ENCODE results near the gene SPACA9. TPM values are rescaled to one million over a fixed set of nuclear protein-coding genes. Genes with fewer than 3 reads are reported as not detected.

The SPACA9 gene
- total and polyA plus RNA-seq, 2 experiments from 2014 or later: 1.1 to 1.5 TPM

DNA sequence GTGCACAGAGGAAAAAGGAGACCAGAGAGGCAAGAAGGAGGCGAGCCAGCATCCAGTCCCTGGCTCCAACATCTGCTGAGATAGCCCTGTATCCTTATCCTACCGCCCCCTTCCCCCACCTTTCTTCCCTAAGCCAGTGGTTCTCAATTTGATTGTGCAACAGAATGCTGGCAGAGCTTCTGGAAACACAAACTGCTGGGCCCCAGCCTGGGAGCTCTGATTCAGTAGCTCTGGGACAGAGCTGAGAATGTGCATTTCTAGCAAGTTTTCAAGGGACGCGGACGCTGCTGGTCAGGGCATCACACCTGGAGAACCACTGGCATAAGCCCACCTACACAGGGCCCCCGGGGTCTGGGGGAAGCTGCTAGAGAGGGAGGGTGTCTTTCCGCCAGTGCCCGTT is 21.7 kb upstream of the SPACA9 start (continued):
- TF ChIP-seq, protein P1, sequence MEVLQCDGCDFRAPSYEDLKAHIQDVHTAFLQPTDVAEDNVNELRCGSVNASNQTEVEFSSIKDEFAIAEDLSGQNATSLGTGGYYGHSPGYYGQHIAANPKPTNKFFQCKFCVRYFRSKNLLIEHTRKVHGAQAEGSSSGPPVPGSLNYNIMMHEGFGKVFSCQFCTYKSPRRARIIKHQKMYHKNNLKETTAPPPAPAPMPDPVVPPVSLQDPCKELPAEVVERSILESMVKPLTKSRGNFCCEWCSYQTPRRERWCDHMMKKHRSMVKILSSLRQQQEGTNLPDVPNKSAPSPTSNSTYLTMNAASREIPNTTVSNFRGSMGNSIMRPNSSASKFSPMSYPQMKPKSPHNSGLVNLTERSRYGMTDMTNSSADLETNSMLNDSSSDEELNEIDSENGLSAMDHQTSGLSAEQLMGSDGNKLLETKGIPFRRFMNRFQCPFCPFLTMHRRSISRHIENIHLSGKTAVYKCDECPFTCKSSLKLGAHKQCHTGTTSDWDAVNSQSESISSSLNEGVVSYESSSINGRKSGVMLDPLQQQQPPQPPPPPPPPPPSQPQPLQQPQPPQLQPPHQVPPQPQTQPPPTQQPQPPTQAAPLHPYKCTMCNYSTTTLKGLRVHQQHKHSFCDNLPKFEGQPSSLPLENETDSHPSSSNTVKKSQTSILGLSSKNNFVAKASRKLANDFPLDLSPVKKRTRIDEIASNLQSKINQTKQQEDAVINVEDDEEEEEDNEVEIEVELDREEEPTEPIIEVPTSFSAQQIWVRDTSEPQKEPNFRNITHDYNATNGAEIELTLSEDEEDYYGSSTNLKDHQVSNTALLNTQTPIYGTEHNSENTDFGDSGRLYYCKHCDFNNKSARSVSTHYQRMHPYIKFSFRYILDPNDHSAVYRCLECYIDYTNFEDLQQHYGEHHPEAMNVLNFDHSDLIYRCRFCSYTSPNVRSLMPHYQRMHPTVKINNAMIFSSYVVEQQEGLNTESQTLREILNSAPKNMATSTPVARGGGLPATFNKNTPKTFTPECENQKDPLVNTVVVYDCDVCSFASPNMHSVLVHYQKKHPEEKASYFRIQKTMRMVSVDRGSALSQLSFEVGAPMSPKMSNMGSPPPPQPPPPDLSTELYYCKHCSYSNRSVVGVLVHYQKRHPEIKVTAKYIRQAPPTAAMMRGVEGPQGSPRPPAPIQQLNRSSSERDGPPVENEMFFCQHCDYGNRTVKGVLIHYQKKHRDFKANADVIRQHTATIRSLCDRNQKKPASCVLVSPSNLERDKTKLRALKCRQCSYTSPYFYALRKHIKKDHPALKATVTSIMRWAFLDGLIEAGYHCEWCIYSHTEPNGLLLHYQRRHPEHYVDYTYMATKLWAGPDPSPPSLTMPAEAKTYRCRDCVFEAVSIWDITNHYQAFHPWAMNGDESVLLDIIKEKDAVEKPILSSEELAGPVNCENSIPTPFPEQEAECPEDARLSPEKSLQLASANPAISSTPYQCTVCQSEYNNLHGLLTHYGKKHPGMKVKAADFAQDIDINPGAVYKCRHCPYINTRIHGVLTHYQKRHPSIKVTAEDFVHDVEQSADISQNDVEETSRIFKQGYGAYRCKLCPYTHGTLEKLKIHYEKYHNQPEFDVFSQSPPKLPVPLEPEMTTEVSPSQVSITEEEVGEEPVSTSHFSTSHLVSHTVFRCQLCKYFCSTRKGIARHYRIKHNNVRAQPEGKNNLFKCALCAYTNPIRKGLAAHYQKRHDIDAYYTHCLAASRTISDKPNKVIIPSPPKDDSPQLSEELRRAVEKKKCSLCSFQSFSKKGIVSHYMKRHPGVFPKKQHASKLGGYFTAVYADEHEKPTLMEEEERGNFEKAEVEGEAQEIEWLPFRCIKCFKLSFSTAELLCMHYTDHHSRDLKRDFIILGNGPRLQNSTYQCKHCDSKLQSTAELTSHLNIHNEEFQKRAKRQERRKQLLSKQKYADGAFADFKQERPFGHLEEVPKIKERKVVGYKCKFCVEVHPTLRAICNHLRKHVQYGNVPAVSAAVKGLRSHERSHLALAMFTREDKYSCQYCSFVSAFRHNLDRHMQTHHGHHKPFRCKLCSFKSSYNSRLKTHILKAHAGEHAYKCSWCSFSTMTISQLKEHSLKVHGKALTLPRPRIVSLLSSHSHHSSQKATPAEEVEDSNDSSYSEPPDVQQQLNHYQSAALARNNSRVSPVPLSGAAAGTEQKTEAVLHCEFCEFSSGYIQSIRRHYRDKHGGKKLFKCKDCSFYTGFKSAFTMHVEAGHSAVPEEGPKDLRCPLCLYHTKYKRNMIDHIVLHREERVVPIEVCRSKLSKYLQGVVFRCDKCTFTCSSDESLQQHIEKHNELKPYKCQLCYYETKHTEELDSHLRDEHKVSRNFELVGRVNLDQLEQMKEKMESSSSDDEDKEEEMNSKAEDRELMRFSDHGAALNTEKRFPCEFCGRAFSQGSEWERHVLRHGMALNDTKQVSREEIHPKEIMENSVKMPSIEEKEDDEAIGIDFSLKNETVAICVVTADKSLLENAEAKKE (CRISPR knock-in tag; IDR thresholded peaks at IDR 0.05): no peak
- TF ChIP-seq, protein P2, sequence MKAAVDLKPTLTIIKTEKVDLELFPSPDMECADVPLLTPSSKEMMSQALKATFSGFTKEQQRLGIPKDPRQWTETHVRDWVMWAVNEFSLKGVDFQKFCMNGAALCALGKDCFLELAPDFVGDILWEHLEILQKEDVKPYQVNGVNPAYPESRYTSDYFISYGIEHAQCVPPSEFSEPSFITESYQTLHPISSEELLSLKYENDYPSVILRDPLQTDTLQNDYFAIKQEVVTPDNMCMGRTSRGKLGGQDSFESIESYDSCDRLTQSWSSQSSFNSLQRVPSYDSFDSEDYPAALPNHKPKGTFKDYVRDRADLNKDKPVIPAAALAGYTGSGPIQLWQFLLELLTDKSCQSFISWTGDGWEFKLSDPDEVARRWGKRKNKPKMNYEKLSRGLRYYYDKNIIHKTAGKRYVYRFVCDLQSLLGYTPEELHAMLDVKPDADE (IDR thresholded peaks at IDR 0.05): no peak
- no peak for TF ChIP-seq EZH2 (IDR thresholded peaks at IDR 0.05; ENCODE audit: low read depth, unreplicated experiment)

DNA sequence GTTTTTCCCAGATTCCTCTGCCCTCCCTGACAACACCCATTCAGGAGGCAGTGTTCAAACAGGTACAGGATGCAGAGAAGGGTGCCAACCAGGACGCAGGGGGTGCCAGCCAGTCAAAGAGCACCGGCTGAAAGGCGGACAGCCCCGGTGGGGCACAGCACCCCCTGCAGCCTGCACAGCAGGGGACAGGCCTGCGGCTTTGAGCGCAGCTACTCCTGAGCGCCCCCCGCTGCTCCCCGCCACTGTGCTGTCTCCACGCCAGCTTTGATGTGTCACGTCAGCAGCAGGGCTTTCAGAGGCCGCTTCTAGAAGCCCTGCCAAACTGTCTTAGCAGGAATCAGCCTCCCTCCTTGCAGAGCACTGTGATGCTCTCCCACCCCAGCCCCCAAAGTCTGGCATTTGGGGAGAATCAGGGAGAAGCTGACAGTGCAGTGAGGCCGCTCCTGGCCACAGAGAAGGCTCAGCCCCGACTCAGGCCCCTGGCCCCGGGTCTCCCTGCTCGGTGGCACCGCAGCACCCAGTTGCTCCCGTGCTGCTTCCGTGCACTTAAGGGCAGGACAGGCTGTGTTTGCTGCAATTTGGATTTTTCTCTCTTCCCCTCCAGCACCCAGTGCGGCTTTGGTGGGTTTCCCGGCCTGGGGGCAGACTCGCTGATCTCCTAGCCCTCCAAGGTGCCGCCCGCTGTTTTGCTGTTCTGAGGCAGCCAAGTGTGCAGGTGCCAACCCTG is 20.9 kb upstream of the SPACA9 start:
- H3K27me3 Mint-ChIP-seq (ENCODE audit: insufficient read depth, low read depth, poor library complexity): peaks cover 7% of the 10 kb centered on the region
- H3K4me1 Mint-ChIP-seq: peaks cover 26% of the 10 kb centered on the region
- ATAC-seq: peak; percentile 70
- no peak overlapping the region; the same call in 2 of the 3 replicates for H3K4me3 Mint-ChIP-seq
- Histone ChIP-seq H4K20me1 (replicated peaks; ENCODE audit: insufficient read depth) (no peaks in the 10 kb centered on the region), H3K27me3 (ENCODE audit: insufficient read depth) (no peaks in the 10 kb centered on the region), H3F3A (replicated peaks; ENCODE audit: low read depth) (no peaks in the 10 kb centered on the region), H3K4me1 (ENCODE audit: insufficient read depth) (0 out of 2 replicates have a peak, but pooled peaks cover 9% of the 10 kb centered on the region), H3K4me3 (no peak overlapping the region), H3K9me2 (ENCODE audit: insufficient read depth) (no peaks in the 10 kb centered on the region), H3K4me2 (no peak overlapping the region), H3K27ac (ENCODE audit: low read depth) (no peak overlapping the region), H3K36me3 (ENCODE audit: insufficient read depth) (no peaks in the 10 kb centered on the region), H2AFZ (no peak overlapping the region), H3K79me2 (replicated peaks; ENCODE audit: insufficient read depth) (no peaks in the 10 kb centered on the region)
- no peak overlapping the region for H3K27ac Mint-ChIP-seq
- H3K9me3 Mint-ChIP-seq: no peaks in the 10 kb centered on the region
- no peaks in the 10 kb centered on the region for H3K36me3 Mint-ChIP-seq (ENCODE audit: low read depth)
- DNase-seq (ENCODE audit: low spot score): no peak
- TF ChIP-seq, protein P3, sequence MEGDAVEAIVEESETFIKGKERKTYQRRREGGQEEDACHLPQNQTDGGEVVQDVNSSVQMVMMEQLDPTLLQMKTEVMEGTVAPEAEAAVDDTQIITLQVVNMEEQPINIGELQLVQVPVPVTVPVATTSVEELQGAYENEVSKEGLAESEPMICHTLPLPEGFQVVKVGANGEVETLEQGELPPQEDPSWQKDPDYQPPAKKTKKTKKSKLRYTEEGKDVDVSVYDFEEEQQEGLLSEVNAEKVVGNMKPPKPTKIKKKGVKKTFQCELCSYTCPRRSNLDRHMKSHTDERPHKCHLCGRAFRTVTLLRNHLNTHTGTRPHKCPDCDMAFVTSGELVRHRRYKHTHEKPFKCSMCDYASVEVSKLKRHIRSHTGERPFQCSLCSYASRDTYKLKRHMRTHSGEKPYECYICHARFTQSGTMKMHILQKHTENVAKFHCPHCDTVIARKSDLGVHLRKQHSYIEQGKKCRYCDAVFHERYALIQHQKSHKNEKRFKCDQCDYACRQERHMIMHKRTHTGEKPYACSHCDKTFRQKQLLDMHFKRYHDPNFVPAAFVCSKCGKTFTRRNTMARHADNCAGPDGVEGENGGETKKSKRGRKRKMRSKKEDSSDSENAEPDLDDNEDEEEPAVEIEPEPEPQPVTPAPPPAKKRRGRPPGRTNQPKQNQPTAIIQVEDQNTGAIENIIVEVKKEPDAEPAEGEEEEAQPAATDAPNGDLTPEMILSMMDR (conservative IDR thresholded peaks at IDR 0.05; ENCODE audit: low read depth in 2 of 2): no peak; a peak in 1 of 4 replicates
- no peak for TF ChIP-seq ZNF114 (CRISPR knock-in tag; IDR thresholded peaks at IDR 0.05)
- TF ChIP-seq, protein P2 (IDR thresholded peaks at IDR 0.05): no peak
- TF ChIP-seq JUNB (IDR thresholded peaks at IDR 0.05; ENCODE audit: unreplicated experiment): no peak
- TF ChIP-seq STAT1 (IDR thresholded peaks at IDR 0.05; ENCODE audit: unreplicated experiment): no peak
- TF ChIP-seq NANOG (IDR thresholded peaks at IDR 0.05; ENCODE audit: borderline replicate concordance): no peak

Measured in GM23338 (cell line).